Measurements from ENCODE around the gene RAMP3.
"Not testable (repeated sequence)": the region's sequence is repeated elsewhere in the genome, so short reads cannot be mapped to it uniquely, and the experiment has no call there.

The RAMP3 gene

DNA sequence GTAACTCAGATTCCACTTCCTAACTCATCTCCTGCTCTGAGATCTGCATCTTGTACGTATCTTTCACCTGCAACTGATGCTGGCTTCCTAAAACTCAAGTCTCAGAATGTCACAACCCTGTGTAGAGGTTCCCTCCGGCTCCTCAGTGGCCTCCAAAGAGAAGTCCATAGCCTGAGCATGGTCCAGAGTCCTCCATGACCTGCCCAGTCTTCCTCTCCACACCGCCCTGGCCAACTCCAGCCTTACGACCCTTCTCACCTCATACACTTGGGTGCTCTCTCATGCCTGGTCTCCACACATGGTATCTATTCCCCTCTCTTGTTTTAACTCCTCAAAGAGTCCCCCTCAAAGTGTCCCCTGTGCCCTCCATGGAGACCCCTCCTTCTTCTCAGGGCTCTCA lies 41.9 kb downstream of the RAMP3 start:
- no peak for DNase-seq

- no peak for DNase-seq
These were observed 45.0 kb downstream of the RAMP3 start for GRCh38 chr7:45202625-45203024.

DNA sequence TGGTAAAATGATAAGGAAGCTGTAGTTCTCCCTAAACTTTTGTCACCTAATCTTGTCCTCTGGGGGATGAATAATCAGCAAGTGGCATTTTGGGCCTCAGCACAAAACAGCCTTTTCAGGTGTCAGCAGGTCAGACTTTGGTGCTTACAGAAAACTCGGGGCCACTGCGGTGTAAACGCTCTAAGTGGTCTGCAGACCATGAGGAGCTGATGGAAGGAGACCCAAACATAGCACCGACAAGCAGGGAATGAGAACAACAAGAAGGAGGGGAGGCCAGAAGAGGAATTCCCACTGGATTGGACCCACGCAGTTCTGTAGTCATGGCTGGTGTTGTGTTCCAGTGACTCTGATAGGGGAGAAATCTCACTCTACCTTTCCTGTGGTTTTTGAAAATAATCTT lies 45.4 kb downstream of the RAMP3 start:
- DNase-seq = no peak

DNA sequence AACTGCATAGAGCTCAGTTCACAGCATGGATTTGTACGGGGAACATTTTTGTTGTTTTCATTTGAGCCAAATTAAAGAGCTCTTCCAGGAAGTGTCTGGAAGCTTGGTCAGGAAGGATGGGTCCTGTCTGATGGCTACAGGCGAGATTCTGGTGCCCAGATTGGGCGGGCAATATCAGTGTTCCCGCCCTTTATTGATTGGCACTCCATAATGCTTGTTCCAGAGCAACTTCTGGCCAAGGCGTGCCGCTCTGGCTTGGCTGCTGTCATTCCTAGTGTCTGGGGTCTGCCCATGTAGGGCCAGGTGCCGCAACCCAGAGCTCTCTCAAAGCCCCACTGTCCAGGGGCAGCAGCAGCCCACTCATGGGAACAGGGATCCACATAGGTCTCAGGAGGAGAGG lies 45.9 kb downstream of the RAMP3 start:
- no peak for DNase-seq

DNA sequence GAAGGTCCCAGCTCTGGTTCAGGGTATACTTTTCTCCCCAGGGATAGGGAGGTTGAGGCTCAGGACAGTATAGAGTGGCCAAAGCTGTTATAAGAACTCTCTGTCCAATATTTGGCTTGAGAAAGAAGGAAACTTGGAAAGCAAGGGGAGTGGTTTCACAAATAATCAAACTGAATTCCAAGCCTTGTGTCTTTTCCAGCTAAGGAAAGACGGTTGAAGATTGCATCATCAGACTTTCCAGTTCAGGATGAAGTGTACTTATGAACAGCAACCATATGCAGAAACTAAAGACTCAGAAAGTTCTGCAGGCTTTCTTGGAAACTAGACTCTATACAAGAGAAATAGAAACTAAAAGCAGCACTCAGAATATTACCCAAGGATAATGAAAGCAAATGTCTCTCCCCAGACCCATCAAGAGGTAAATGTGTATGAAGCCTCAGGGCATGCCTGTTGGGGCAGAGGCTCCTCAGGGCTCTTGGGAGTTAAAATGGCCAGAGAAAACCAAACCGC lies 46.4 kb downstream of the RAMP3 start:
- peak; percentile 66 for DNase-seq

- DNase-seq = not testable (repeated sequence)
These were observed 48.7 kb downstream of the RAMP3 start for GRCh38 chr7:45206266-45206665.

DNA sequence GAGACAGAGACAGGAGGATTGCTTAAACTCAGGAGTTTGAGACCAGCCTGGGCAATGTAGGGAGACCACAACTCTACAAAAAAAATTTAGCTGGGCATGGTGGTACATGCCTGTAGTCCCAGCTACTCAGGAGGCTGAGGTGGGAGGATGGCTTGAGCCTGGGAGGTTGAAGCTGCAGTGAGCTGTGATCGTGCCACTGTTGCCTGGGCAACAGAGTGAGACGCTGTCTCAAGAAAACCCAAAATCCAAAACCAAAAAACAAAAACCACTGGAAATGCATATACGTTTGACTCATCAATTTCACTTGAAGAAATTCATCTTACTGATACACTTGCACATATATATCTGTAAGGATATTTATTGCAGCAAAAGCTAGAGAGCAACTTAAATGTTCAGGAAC lies 52.3 kb downstream of the RAMP3 start:
- DNase-seq = not testable (repeated sequence)

GRCh38 chr7:45211066-45211465 lies 53.5 kb downstream of the RAMP3 start:
- no peak for DNase-seq

DNA sequence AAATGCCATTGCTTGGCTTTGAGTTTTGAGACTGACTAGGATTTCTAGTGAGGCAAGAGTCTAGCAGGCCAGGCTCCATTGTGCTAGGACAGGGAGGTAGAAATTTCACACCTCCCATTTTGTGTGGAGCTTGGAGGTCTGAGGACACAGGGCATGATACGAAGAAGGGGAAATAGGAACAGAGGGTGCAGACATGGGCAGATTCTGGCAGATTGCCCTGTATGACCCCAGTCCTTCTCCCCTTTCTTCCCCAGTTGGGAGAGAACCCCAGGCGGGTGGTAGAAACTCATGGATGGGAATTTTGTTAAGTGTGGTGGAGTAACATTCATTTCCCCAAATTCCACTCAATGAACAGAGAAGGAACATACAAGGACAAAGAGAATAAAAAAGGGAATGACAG lies 54.4 kb downstream of the RAMP3 start:
- no peak for DNase-seq

DNA sequence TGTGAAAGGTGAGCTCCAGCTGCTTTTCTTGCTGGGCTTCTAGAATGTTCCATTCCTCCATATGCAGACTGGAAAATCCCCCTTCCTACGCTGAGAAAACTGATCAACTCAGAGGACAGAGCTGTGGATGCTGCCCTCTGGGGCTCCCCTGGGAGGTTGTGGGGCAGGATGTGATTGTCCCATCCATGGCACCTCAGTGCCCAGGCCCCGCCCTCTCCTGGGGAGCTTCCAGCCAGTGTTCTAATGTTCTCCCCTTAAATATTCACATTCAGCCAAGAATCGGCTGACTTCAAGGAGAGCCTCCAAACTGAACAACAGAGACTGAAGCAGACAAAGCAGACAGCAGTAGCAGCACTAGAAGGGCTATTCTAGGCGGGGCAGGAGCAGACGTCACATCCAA lies 55.0 kb downstream of the RAMP3 start:
- DNase-seq = no peak

DNA sequence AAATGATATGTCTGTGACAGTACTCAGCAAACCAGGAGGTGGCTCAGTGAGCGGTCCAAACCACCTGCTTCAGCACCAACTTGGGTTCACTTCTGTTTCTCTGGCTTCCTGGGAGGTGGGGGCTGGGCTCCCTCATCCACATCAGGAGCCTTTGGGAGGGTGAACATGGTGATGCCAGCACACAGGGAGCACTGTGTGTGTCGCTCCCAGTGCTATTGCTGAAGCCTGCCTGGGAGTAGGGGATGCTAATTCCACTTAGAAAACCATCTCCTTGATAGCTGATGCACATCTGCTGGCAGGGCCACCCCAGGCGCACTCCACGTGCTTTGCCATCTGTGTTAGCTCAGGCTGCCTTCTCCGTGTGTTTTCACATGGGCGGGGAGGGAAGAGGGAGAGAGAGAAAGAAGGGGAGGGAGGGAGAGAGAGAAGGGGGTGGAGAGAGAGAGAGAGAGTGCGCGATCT lies 58.0 kb downstream of the RAMP3 start:
- DNase-seq = no peak

GRCh38 chr7:45216181-45216580 lies 58.6 kb downstream of the RAMP3 start:
- DNase-seq = no peak

DNA sequence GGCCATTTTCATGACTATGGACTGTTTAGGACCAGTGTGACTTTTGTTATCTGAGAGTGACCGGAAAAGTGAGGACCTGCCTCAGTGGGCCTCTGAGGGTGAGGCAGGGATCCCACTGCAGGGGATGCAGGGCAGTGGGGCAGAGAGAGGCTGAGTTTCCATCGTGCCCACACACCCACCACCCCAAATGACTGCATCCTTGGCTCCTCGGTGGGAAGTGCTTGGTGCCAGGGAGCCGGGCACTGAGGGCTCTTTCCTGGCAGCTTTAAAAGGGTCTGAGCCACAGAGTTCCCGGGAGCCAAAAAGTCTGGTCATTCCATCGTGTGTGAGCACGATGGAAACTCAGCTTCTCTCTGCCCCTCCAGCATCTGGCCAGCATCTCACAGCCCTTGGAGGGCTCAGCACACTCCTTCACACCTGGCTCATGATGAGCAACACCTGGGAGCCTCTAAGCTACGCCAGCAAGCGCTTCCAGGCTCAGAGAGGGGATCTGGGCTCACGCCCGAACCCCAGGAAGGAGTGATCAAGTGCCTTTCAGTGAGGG lies 59.1 kb downstream of the RAMP3 start:
- DNase-seq = no peak

GRCh38 chr7:45217358-45217757 lies 59.8 kb downstream of the RAMP3 start:
- DNase-seq = peak; percentile 1

- no peak for DNase-seq
These were observed 61.5 kb downstream of the RAMP3 start for GRCh38 chr7:45219130-45219529.

GRCh38 chr7:45219801-45220435 lies 62.3 kb downstream of the RAMP3 start:
- no peak for DNase-seq

GRCh38 chr7:45220846-45221618 lies 63.4 kb downstream of the RAMP3 start:
- DNase-seq = no peak

DNA sequence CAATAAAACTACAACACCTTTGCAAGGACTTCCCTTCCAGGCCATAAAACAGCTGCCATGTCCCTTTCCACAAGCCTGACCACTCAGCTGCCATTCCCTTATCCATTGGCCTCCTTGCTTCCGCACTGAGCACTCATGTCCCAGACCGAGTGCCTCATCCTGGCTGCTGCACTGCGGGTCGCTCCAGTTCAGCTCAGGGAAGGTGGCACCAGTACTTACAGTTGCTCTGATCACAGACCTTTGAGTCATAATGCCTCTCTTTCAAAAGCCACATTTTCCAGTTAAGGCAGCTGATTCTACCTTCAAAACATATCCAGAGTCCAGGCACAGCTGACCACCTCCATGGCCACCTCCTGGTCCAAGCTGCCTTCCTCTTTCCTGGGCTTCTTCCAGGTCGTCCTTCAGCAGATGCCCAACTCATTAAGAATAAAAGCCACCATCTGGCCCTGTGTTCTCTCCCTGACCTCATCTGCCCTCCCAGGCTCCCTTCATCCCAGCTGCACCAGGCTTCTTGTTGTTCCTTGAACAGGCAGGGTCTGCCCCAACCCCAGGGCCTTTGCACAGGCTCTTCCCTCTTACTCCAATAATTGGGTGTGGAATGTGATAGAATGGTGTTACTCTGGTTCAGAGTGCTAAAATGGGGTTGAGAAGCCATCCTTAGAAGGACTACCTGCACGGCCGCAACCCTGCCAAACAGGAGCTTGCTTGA lies 64.5 kb downstream of the RAMP3 start:
- no peak for DNase-seq

GRCh38 chr7:45223078-45223477 lies 65.5 kb downstream of the RAMP3 start:
- no peak for DNase-seq

DNA sequence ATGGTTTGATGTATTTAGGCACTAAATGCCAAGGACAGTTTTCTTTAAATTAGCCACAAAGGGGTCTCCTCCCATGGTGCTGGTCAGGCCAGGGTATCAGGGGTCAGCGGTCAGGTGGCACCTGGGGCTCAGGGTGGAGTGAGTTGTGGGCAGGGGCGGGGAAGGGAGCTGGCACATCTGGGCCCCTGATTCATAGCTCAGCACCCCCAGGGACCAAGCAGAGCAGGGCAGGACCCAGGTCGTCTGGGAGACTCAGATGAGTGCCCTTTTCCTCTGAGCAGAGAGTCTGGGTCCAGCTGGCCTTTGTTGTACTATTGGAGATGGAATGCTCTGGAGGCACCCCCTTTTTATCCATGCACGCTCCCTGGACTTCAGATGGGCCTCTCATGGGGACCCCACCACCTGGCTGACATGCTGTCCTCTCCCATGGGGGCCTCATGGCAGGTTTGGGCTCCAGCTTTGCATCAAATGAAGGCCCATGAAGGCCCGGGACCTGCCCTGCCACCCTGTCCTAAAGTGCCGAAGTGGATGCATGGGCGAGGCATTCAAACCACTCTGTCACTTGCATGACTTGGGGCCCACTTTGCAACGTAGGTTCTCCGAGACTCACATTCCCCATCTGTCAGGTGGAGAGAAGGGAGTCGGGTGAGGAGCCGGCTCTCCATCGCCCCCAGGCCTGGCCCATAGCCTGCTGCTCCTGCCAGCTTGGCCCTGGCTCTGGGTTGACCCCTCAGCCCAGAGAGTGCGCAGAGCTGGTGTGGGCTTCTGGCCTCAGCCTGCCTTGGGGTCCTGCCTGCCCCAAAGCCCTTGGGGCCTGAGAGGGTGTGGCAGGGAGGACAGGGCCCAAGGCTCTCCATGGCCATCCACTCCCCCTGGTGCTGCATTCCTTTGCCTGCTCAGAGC lies 66.4 kb downstream of the RAMP3 start:
- no peak for DNase-seq

DNA sequence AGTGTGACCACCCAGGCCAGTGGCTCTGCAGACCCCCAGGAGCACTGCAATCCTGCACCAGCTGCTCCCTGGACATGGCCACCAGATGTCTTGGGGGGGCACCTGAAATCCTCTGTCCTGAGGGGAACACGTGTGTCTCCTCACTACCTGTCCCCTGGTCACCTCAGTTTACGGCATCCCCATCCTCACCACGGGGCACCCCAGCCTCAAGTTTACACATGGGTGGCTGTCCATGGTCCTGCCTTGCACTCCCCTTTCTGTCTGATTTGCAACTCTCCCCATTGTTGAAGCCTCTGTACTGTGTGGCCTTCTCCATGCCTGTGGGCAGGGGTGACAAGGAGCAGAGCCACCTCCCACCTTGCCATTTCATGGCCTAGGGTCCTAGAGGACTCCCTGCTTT lies 67.2 kb downstream of the RAMP3 start:
- DNase-seq = no peak

- DNase-seq = no peak
These were observed 67.8 kb downstream of the RAMP3 start for GRCh38 chr7:45225311-45225947.
